Kidney epithelial cell (primary cell): ENCODE data around the gene MYORG. TPM values are rescaled to one million over a fixed set of nuclear protein-coding genes. Genes with fewer than 3 reads are reported as not detected.
A peak's percentile ranks its signal among the peaks of the same experiment; 100 is the strongest.

ENCODE experiments used
- DNase-seq: peaks from one replicate; pipeline ENCODE4 v3.0.0-alpha.2; 2010; ENCODE audit warnings: low read depth
- H3K27me3 ChIP-seq: 2 replicates; pipeline ENCODE4 v1.6.0; 2011; ENCODE audit warnings: low read length; ENCODE audit not compliant: control insufficient read depth, insufficient read depth
- H3K36me3 ChIP-seq: 2 replicates; pipeline ENCODE4 v1.5.1; 2011; ENCODE audit warnings: low read length; ENCODE audit not compliant: control insufficient read depth, insufficient read depth
- H3K4me3 ChIP-seq: 2 replicates; pipeline ENCODE4 v1.5.1; 2011; ENCODE audit warnings: low read depth, mild to moderate bottlenecking, control low read depth, low read length
- total RNA-seq: library from RNA; depleted of rRNA; stranded (reverse); fragments of >200 nt; gene quantifications from 2 replicates; pipeline ENCODE4 v1.2.3, GENCODE V29; 2015
- TF ChIP-seq, protein P1 (sequence below): IDR thresholded peaks from 2 replicates; pipeline ENCODE4 v1.5.1; 2011; ENCODE audit warnings: mild to moderate bottlenecking, moderate library complexity, low read length, control low read depth, inconsistent platforms; ENCODE audit not compliant: insufficient read depth, poor library complexity, severe bottlenecking

MYORG gene
- total RNA-seq, 1 donor from 2014 or later: 3.8 TPM

- no peaks in the 10 kb centered on the region for H3K36me3 ChIP-seq
- TF ChIP-seq, protein P1, sequence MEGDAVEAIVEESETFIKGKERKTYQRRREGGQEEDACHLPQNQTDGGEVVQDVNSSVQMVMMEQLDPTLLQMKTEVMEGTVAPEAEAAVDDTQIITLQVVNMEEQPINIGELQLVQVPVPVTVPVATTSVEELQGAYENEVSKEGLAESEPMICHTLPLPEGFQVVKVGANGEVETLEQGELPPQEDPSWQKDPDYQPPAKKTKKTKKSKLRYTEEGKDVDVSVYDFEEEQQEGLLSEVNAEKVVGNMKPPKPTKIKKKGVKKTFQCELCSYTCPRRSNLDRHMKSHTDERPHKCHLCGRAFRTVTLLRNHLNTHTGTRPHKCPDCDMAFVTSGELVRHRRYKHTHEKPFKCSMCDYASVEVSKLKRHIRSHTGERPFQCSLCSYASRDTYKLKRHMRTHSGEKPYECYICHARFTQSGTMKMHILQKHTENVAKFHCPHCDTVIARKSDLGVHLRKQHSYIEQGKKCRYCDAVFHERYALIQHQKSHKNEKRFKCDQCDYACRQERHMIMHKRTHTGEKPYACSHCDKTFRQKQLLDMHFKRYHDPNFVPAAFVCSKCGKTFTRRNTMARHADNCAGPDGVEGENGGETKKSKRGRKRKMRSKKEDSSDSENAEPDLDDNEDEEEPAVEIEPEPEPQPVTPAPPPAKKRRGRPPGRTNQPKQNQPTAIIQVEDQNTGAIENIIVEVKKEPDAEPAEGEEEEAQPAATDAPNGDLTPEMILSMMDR: peak; percentile 52
- no peak overlapping the region for H3K4me3 ChIP-seq
- DNase-seq: peak; percentile 21
- H3K27me3 ChIP-seq: no peaks in the 10 kb centered on the region
Measured at GRCh38 chr9:34332076-34332964, 44.4 kb downstream of the MYORG start.

- Histone ChIP-seq H3K27me3 (no peaks in the 10 kb centered on the region), H3K36me3 (no peaks in the 10 kb centered on the region), H3K4me3 (no peak overlapping the region)
- DNase-seq: no peak
- TF ChIP-seq, protein P1: no peak
Measured at GRCh38 chr9:34331196-34331595, 45.5 kb downstream of the MYORG start.

DNA sequence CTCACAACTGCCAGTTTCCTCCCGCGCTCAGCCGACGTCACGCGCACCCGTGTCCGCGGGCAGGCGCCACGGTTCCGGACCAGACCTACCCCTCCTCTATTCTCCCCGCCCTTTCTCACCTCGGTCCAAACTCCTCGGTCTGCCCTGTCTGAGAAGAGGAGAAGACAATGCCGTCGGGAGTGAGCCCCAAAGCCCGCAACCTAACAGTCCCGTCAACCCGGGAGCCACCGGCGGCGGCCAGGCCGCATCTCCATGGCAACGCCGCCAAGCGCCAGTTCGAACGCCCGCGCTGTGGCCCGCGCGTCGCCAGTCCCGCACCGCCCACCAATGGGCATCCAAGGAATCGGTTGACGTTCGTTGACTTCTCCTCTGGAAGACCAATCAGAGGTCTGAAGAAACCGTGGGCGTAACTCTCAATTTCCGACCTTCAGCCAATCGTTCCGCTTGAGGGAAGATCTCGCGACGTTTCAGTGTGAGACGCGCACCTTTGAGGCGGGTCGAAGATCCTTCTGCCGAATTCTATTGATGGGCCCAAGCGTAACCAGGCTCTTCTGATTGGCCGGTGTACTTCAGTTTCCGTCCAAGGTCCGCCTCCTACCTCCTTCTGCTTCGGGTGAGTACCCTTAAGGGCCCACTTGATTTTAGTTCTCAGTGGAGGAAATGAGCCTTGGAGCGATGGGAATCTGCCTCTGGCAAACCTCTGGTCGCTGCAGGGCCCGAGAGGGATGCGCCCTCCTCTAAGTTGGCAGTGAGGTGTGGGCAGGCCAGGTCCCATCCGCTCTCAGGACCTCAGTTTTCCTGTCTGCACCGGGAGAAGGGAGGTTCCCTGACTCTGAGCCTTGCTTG, 47.5 kb downstream of the MYORG start, which contains the start of the genes KIF24 and NUDT2:
TSS of gene KIF24 (minus strand) at position 282 of the 846 bp plus-strand sequence. CDS start 17,922 bp downstream, outside the sequence.
TSS of gene NUDT2 (plus strand) at position 583 of the 846 bp plus-strand sequence. CDS start 9,471 bp downstream, outside the sequence.
- TF ChIP-seq, protein P1: no peak
- Histone ChIP-seq H3K4me3 (peak within 1 kb of the TSS; percentile 88), H3K36me3 (no peaks in the 10 kb centered on the region), H3K27me3 (no peaks in the 10 kb centered on the region)
- peak; percentile 100 for DNase-seq

DNA sequence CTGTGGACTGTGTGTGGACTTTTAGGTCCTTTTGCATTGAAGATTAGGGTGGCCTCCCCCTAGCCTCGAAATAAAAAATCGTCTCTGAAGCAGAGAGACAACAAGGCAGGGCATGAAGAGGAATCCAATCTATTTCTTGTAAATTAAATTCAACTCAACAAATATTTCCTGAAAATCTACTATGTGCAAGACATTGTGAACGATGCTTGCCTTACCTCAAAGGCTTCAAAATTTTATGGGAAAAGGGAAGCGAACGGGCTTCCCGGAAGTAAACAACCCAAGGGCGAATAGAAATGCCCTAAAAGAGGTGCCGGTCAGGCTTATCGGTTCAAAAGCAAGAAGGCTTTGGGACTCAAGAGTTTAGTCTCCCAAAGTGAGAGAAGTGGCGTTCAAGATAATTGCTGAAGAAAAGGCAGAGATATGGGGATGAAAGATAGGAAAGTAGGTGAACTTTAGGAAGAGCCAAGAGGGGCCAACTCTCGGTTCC, 48.2 kb downstream of the MYORG start:
- TF ChIP-seq, protein P1: no peak
- Histone ChIP-seq H3K27me3 (no peaks in the 10 kb centered on the region), H3K36me3 (no peaks in the 10 kb centered on the region), H3K4me3 (peak overlapping the region; percentile 81)
- no peak for DNase-seq

DNA sequence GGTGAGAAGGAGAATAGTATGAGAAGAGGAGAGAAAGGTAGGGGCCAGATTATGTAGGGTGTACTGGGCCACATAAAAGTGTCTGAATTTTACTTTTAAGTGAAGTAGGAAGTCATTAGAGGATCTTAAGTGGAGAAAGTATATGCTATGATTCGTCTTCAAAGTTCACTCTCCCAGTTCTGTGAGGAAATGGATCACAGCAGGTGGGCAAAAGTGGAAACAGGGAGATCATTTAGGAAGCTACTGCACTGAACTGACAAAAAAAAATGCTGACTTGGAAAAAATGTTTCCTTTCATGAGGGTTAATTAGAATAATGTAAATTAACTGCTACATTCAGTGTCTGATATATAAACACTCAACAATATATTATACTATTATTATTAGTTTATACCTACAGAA, 50.0 kb downstream of the MYORG start:
- DNase-seq: no peak
- TF ChIP-seq, protein P1: no peak
- no peaks in the 10 kb centered on the region for H3K36me3 ChIP-seq

More for the DNA sequence above, 50.0 kb downstream of the MYORG start:
- H3K4me3 ChIP-seq: no peak overlapping the region
- H3K27me3 ChIP-seq: no peaks in the 10 kb centered on the region
